Endodermal cell (in vitro differentiated cells): ENCODE measurements around the gene NDUFS7. TPM values are rescaled to one million over a fixed set of nuclear protein-coding genes. Genes with fewer than 3 reads are reported as not detected.
A peak's percentile ranks its signal among the peaks of the same experiment; 100 is the strongest.

Experiments used
- DNase-seq: peaks from one replicate; pipeline ENCODE4 v3.0.0-alpha.2; 2017
- H3K27ac ChIP-seq: 2 replicates; pipeline ENCODE4 v1.5.1; 2013; ENCODE audit warnings: mild to moderate bottlenecking, low read depth, low read length, moderate library complexity
- H3K27me3 ChIP-seq: 2 replicates; pipeline ENCODE4 v1.6.1; 2013; ENCODE audit warnings: mild to moderate bottlenecking, low read length, moderate library complexity; ENCODE audit not compliant: insufficient read depth, control insufficient read depth, poor library complexity, severe bottlenecking
- H3K36me3 ChIP-seq: 2 replicates; pipeline ENCODE4 v1.7.0; 2013; ENCODE audit warnings: mild to moderate bottlenecking, low read length, moderate library complexity; ENCODE audit not compliant: control insufficient read depth, insufficient read depth
- H3K4me1 ChIP-seq: one replicate; pipeline ENCODE4 v1.7.0; 2013; ENCODE audit warnings: low read length; ENCODE audit not compliant: control insufficient read depth, insufficient read depth
- H3K4me3 ChIP-seq: 2 replicates; pipeline ENCODE4 v1.5.1; 2013; ENCODE audit warnings: mild to moderate bottlenecking, low read length, moderate library complexity
- H3K9ac ChIP-seq: 2 replicates; pipeline ENCODE4 v1.6.1; 2013; ENCODE audit warnings: mild to moderate bottlenecking, low read length, moderate library complexity; ENCODE audit not compliant: poor library complexity, severe bottlenecking; ENCODE audit errors: extremely low read depth
- H3K9me3 ChIP-seq: 2 replicates; pipeline ENCODE4 v1.6.1; 2013; ENCODE audit warnings: mild to moderate bottlenecking, low read length, moderate library complexity; ENCODE audit not compliant: control insufficient read depth
- H3K27ac Mint-ChIP-seq: 2 replicates; pipeline ENCODE4 v1.8.0; 2020; ENCODE audit warnings: mixed read lengths
- H3K27me3 Mint-ChIP-seq: 2 replicates; pipeline ENCODE4 v1.8.0; 2021; ENCODE audit warnings: mild to moderate bottlenecking, mixed read lengths; ENCODE audit not compliant: insufficient read depth
- H3K36me3 Mint-ChIP-seq: 2 replicates; pipeline ENCODE4 v1.8.0; 2020; ENCODE audit warnings: low read depth, mixed read lengths
- H3K4me1 Mint-ChIP-seq: 2 replicates; pipeline ENCODE4 v1.8.0; 2020; ENCODE audit warnings: mixed read lengths
- H3K4me3 Mint-ChIP-seq: 2 replicates; pipeline ENCODE4 v1.8.0; 2020; ENCODE audit warnings: mild to moderate bottlenecking, moderate library complexity, mixed read lengths
- H3K9me3 Mint-ChIP-seq: 2 replicates; pipeline ENCODE4 v1.8.0; 2020; ENCODE audit warnings: mild to moderate bottlenecking, mixed read lengths
- WGBS, 2 experiments: methylation state at CpG; one replicate each; pipeline versions ENCODE4 v1.1.5 to v1.1.7; 2013; ENCODE audit warnings: missing lambda C conversion rate in 2 of 2, mixed read lengths in 1 of 2; ENCODE audit not compliant: insufficient coverage in 1 of 2, insufficient read length in 1 of 2; 5-methylcytosine and 5-hydroxymethylcytosine counted together
- total RNA-seq, 2 donors: library from RNA; stranded (reverse); fragmentation: NEBNext Ultra II Directional in 1 of 2; extraction: Animal tissue kit (Norgen Biotek cat#: 25700) in 1 of 2; gene quantifications; 2 replicates in 1 of 2; 3 replicates in 1 of 2; pipeline ENCODE4 v1.2.1, GENCODE V29; 2021
- TF ChIP-seq, protein P1 (sequence below): fragments of 200-600 bp; sonication (generic); conservative IDR thresholded peaks from 2 replicates; pipeline ENCODE4 v1.5.0; 2021; ENCODE audit warnings: antibody characterized with exemption, mild to moderate bottlenecking

Gene NDUFS7
- total RNA-seq, 2 donors from 2014 or later = 57.0 to 62.5 TPM

DNA sequence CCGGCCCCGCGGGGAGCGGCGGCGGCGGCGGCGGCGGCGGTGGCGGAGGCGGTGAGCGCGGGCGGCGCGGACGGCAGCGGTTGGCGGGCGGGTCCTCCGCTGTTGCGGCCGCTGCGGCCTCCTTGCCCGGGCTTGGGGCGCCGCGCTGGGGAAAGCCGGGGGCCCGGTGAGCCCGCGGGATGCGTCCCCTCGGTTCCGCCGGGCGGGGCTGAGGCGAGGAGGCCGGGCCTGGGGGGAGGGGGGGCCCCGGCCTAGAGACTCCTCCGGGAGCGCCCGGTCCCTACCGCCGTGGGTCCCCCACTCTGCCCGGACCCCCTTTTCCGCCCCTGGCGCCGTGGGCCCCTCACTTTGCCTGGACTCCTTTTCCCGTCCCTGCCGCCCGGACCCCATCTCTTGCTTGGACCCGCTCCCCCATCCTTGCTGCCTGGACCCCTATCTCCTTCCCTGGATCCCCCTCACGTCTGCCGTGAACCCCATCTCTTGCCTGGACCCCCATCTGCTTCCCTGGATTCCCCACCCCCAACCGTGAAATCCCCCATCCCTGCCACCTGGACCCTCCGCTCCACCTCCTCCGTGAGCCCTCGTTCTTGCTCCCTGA, 28.6 kb upstream of the NDUFS7 start:
- no peaks in the 10 kb centered on the region for H3K9me3 ChIP-seq
- H3K4me1 ChIP-seq = peaks cover 10% of the 10 kb centered on the region
- no peak for DNase-seq
- 0% methylated on average over 7 to 61 of the region's 61 CpGs for whole genome bisulfite sequencing, 2 experiments
- no peaks in the 10 kb centered on the region for H3K27me3 Mint-ChIP-seq
- peak overlapping the region; percentile 88 for H3K4me3 ChIP-seq
- H3K9ac ChIP-seq = peak overlapping the region; percentile 49
- peak overlapping the region; percentile 38 for H3K27ac ChIP-seq
- TF ChIP-seq, protein P1, sequence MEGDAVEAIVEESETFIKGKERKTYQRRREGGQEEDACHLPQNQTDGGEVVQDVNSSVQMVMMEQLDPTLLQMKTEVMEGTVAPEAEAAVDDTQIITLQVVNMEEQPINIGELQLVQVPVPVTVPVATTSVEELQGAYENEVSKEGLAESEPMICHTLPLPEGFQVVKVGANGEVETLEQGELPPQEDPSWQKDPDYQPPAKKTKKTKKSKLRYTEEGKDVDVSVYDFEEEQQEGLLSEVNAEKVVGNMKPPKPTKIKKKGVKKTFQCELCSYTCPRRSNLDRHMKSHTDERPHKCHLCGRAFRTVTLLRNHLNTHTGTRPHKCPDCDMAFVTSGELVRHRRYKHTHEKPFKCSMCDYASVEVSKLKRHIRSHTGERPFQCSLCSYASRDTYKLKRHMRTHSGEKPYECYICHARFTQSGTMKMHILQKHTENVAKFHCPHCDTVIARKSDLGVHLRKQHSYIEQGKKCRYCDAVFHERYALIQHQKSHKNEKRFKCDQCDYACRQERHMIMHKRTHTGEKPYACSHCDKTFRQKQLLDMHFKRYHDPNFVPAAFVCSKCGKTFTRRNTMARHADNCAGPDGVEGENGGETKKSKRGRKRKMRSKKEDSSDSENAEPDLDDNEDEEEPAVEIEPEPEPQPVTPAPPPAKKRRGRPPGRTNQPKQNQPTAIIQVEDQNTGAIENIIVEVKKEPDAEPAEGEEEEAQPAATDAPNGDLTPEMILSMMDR = no peak
- H3K27me3 ChIP-seq = no peaks in the 10 kb centered on the region
- peaks cover 37% of the 10 kb centered on the region for H3K36me3 Mint-ChIP-seq
- H3K27ac Mint-ChIP-seq = no peak overlapping the region
- H3K4me1 Mint-ChIP-seq = peaks cover 31% of the 10 kb centered on the region
- H3K36me3 ChIP-seq = peaks cover 32% of the 10 kb centered on the region
- no peaks in the 10 kb centered on the region for H3K9me3 Mint-ChIP-seq
- H3K4me3 Mint-ChIP-seq = peak overlapping the region; percentile 77

DNA sequence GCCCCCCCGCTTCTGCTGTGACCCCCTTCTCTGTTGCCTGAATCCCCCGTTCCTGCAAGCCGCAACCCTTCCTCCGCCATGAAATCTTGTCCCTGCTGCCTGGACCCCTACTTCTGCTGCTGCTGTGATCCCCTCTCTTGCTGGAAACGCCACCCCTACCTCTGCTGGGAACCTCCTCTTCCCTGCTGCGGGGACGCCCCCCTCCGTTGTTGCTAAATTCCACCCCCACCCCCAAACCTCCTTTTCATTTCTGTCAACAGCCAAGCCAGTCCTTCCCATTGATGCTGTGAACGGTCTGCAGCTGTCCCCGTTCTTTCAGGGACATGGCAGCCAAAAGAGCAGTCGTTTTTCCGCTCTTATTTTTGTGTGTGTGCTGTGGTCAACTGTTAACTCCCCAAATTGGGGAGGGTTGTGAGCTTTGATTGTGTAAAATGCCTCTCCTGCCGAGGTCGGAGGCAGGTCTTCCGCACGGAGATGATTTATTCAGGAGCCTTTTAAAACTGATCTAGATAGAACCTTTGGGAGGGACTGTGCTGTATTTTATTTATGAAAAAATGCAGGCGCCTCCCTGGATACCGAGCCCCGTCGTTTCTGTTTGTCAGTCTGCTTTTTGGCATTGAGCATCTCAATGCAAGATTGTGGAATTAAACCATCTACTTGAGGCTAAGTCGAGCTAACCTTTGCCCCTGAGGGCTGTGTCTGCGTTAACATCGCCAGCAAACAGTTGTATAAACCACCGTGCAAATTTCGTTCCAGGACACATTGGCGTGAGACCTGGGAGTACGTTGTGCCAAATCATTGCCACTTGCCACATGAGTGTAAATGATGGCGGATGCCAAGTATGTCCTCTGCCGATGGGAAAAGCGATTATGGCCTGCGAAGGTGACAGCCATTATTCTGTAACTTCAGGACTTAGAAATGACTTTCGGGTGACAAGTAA, 27.9 kb upstream of the NDUFS7 start:
- peak; percentile 46 for DNase-seq
- WGBS, 2 experiments = 42 to 54% methylated on average over 28 to 32 of the region's 32 CpGs

DNA sequence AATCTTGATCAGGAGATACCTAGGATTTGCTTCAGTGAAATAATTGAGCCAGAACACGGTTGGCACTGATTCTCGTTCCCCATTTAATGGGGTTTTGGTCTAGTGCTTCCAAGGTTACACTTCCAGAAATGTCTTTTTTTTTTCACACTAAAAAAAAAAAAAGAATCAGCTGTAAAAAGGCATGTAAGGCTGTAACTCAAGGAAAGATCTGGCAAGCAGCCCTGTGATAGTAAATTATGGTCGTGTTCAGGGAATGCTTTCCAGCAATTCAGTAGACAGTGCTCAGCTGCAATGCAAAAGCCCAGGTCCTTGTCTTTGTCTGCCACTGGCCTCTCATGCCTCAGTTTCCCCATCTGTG, 27.2 kb upstream of the NDUFS7 start:
- 90 to 92% methylated on average over 1 to 3 of the region's 3 CpGs for WGBS, 2 experiments
- Histone ChIP-seq H3K4me3 (peak overlapping the region; percentile 88), H3K36me3 (peaks cover 44% of the 10 kb centered on the region), H3K4me1 (peaks cover 10% of the 10 kb centered on the region), H3K9me3 (no peaks in the 10 kb centered on the region), H3K27ac (no peak overlapping the region), H3K9ac (no peak overlapping the region), H3K27me3 (no peaks in the 10 kb centered on the region)
- Mint-ChIP-seq H3K4me3 (peak overlapping the region; percentile 77), H3K27ac (peak overlapping the region; percentile 18), H3K36me3 (peaks cover 48% of the 10 kb centered on the region), H3K27me3 (no peaks in the 10 kb centered on the region), H3K9me3 (no peaks in the 10 kb centered on the region), H3K4me1 (peaks cover 40% of the 10 kb centered on the region)
- TF ChIP-seq, protein P1 = no peak
- no peak for DNase-seq

More for the DNA sequence above, 27.9 kb upstream of the NDUFS7 start:
- Mint-ChIP-seq H3K27me3 (no peaks in the 10 kb centered on the region), H3K4me1 (peaks cover 35% of the 10 kb centered on the region), H3K4me3 (peak overlapping the region; percentile 77), H3K36me3 (peaks cover 41% of the 10 kb centered on the region), H3K27ac (peak overlapping the region; percentile 52), H3K9me3 (no peaks in the 10 kb centered on the region)
- Histone ChIP-seq H3K9ac (peak overlapping the region; percentile 49), H3K4me3 (peak overlapping the region; percentile 88), H3K9me3 (no peaks in the 10 kb centered on the region), H3K4me1 (peaks cover 10% of the 10 kb centered on the region), H3K27ac (peak overlapping the region; percentile 30), H3K36me3 (peaks cover 38% of the 10 kb centered on the region), H3K27me3 (no peaks in the 10 kb centered on the region)
- TF ChIP-seq, protein P1 = no peak
